SU-DHL-6 (cell line): Measurements from ENCODE around the gene LURAP1L.

Source experiments
- H2AFZ ChIP-seq: fragments of 200-600 bp; sonication (generic); 2 replicates; pipeline ENCODE4 v1.6.1; 2014; ENCODE audit warnings: low read depth, mild to moderate bottlenecking, moderate library complexity, mixed read lengths, antibody characterized with exemption, low read length; ENCODE audit not compliant: severe bottlenecking
- H3F3A ChIP-seq: fragments of 200-600 bp; shearing (Covaris generic); 2 replicates; pipeline ENCODE4 v1.6.0; 2016; ENCODE audit warnings: antibody characterized with exemption, mild to moderate bottlenecking; ENCODE audit not compliant: insufficient read depth
- H3K27ac ChIP-seq: fragments of 200-600 bp; sonication (generic); 2 replicates; pipeline ENCODE4 v1.5.1; 2016; ENCODE audit warnings: low read depth, mild to moderate bottlenecking, low read length, moderate library complexity, mixed read lengths
- H3K27me3 ChIP-seq: fragments of 200-600 bp; sonication (generic), shearing (Covaris generic); 2 replicates; pipeline ENCODE4 v1.6.0; 2014; ENCODE audit warnings: mild to moderate bottlenecking, low read length
- H3K36me3 ChIP-seq: fragments of 200-600 bp; sonication (generic); 2 replicates; pipeline ENCODE4 v1.6.1; 2014; ENCODE audit warnings: mild to moderate bottlenecking, low read length, mixed read lengths
- H3K4me2 ChIP-seq: fragments of 300-600, 200-600 bp; shearing (Covaris generic), sonication (generic); 2 replicates; pipeline ENCODE4 v1.6.0; 2014; ENCODE audit warnings: low read length, low read depth, mild to moderate bottlenecking; ENCODE audit not compliant: poor library complexity, severe bottlenecking
- H3K4me3 ChIP-seq: fragments of 200-600 bp; sonication (generic); 2 replicates; pipeline ENCODE4 v1.5.1; 2014; ENCODE audit warnings: antibody characterized with exemption, low read length, mild to moderate bottlenecking, mixed read lengths; ENCODE audit not compliant: insufficient read depth, poor library complexity, severe bottlenecking
- H3K79me2 ChIP-seq: fragments of 200-600 bp; sonication (generic); 2 replicates; pipeline ENCODE4 v1.6.1; 2014; ENCODE audit warnings: mild to moderate bottlenecking, low read length, moderate library complexity; ENCODE audit not compliant: insufficient read depth
- H3K9ac ChIP-seq: fragments of 200-600 bp; sonication (generic); 2 replicates; pipeline ENCODE4 v1.7.0; 2014; ENCODE audit warnings: mild to moderate bottlenecking, low read length
- H3K9me2 ChIP-seq: fragments of 200-600 bp; sonication (generic); replicated peaks from 2 replicates; pipeline ENCODE4 v1.6.1; 2014; ENCODE audit warnings: low read length; ENCODE audit not compliant: insufficient read depth
- H3K9me3 ChIP-seq: fragments of 200-600 bp; sonication (generic); 2 replicates; pipeline ENCODE4 v1.6.1; 2014; ENCODE audit warnings: low read length, mixed read lengths; ENCODE audit not compliant: insufficient read depth
- H4K20me1 ChIP-seq: fragments of 200-600 bp; sonication (generic); 2 replicates; pipeline ENCODE4 v1.6.1; 2014; ENCODE audit warnings: low read depth, mild to moderate bottlenecking, antibody characterized with exemption, low read length, moderate library complexity, mixed read lengths
- CTCF ChIP-seq: fragments of 200-600 bp; sonication (generic); IDR thresholded peaks from one replicate; pipeline ENCODE4 v1.5.1; 2017; ENCODE audit warnings: antibody characterized with exemption, mild to moderate bottlenecking, low read length, moderate library complexity; ENCODE audit not compliant: insufficient read depth, poor library complexity, severe bottlenecking
- EZH2phosphoT487 ChIP-seq: fragments of 200-600 bp; sonication (generic), shearing (Covaris generic); conservative IDR thresholded peaks from 2 replicates; pipeline ENCODE4 v1.6.1; 2018; ENCODE audit warnings: mild to moderate bottlenecking, antibody characterized with exemption, low read length, moderate library complexity, mixed read lengths

The LURAP1L gene

GRCh38 chr9:12776513-12777055 is 1.8 kb downstream of the LURAP1L start:
- H3K4me2 ChIP-seq, result no peak overlapping the region

GRCh38 chr9:12777121-12778022 is 2.6 kb downstream of the LURAP1L start:
- Histone ChIP-seq H3K4me3 (no peak overlapping the region), H3K79me2 (no peaks in the 10 kb centered on the region)

More at GRCh38 chr9:12776513-12777055, 1.8 kb downstream of the LURAP1L start:
- no peaks in the 10 kb centered on the region for H3K9me3 ChIP-seq
- H3K36me3 ChIP-seq, result no peaks in the 10 kb centered on the region
- H3K9me2 ChIP-seq, result no peaks in the 10 kb centered on the region
- no peaks in the 10 kb centered on the region for H3K79me2 ChIP-seq
- no peaks in the 10 kb centered on the region for H3F3A ChIP-seq
- no peak overlapping the region for H3K27ac ChIP-seq
- H3K4me3 ChIP-seq, result no peak overlapping the region
- H2AFZ ChIP-seq, result no peak overlapping the region
- no peaks in the 10 kb centered on the region for H3K27me3 ChIP-seq
- no peak overlapping the region for H3K9ac ChIP-seq
- TF ChIP-seq EZH2phosphoT487 (no peak), CTCF (no peak)
- no peaks in the 10 kb centered on the region for H4K20me1 ChIP-seq

GRCh38 chr9:12778389-12778788 is 3.6 kb downstream of the LURAP1L start:
- Histone ChIP-seq H2AFZ (no peak overlapping the region), H3K9me3 (no peaks in the 10 kb centered on the region), H3K9ac (no peak overlapping the region), H3K9me2 (no peaks in the 10 kb centered on the region), H3K27ac (no peak overlapping the region), H3K36me3 (no peaks in the 10 kb centered on the region), H3K79me2 (no peaks in the 10 kb centered on the region), H3K4me3 (no peak overlapping the region), H3F3A (no peaks in the 10 kb centered on the region), H4K20me1 (no peaks in the 10 kb centered on the region), H3K27me3 (no peaks in the 10 kb centered on the region), H3K4me2 (no peak overlapping the region)
- TF ChIP-seq CTCF (no peak), EZH2phosphoT487 (no peak)

More at GRCh38 chr9:12777121-12778022, 2.6 kb downstream of the LURAP1L start:
- H2AFZ ChIP-seq, result no peak overlapping the region
- H3K27me3 ChIP-seq, result no peaks in the 10 kb centered on the region
- H3K9me3 ChIP-seq, result no peaks in the 10 kb centered on the region
- H4K20me1 ChIP-seq, result no peaks in the 10 kb centered on the region
- no peaks in the 10 kb centered on the region for H3F3A ChIP-seq
- H3K9ac ChIP-seq, result no peak overlapping the region
- TF ChIP-seq EZH2phosphoT487 (no peak), CTCF (no peak)
- H3K27ac ChIP-seq, result no peak overlapping the region
- no peak overlapping the region for H3K4me2 ChIP-seq
- no peaks in the 10 kb centered on the region for H3K9me2 ChIP-seq
- no peaks in the 10 kb centered on the region for H3K36me3 ChIP-seq
